IMR-90 (cell line): ENCODE results near the gene SLC25A12. TPM values are rescaled to one million over a fixed set of nuclear protein-coding genes. Genes with fewer than 3 reads are reported as not detected.

Experiments used
- ATAC-seq: fragments of 200-7000 bp; cut with Tn5 transposase; 2 replicates; pipeline ENCODE4 v1.9.1; 2020; ENCODE audit warnings: low read depth, mild to moderate bottlenecking, moderate library complexity
- BruUV-seq: library from RNA; stranded (reverse); fragments of 400-500 nt; replicated peaks from 2 replicates; lab custom pipeline; 2021; lab: Mats Ljungman, UMichigan
- CTCF ChIA-PET: fragments of 300-600 bp; formaldehyde crosslinking; extraction: SDS; loops from one replicate; lab custom pipeline; 2021; ENCODE audit warnings: antibody characterized with exemption; lab: Yijun Ruan, JAX
- POLR2A ChIA-PET: fragments of 300-600 bp; sonication (Branson Sonifier 250); formaldehyde crosslinking; loops from one replicate; lab custom pipeline; 2022; ENCODE audit warnings: antibody characterized with exemption; ENCODE audit not compliant: unreplicated experiment; lab: Charles Lee
- DNase-seq: peaks from one replicate; pipeline ENCODE4 v3.0.0; 2013
- H2AFZ ChIP-seq: replicated peaks from 2 replicates; pipeline ENCODE3; 2013; ENCODE audit warnings: low read length, mild to moderate bottlenecking; ENCODE audit not compliant: poor library complexity
- H2AK5ac ChIP-seq: 2 replicates; pipeline ENCODE4 v1.6.1; 2013; ENCODE audit warnings: low read depth, low read length, inconsistent platforms
- H2AK9ac ChIP-seq: replicated peaks from 2 replicates; pipeline ENCODE3; 2013; ENCODE audit warnings: mild to moderate bottlenecking, low read depth, low read length, moderate library complexity; ENCODE audit not compliant: poor library complexity
- H2BK120ac ChIP-seq: 2 replicates; pipeline ENCODE4 v1.6.1; 2013; ENCODE audit warnings: low read depth, low read length, inconsistent platforms
- H2BK15ac ChIP-seq: 3 replicates; pipeline ENCODE4 v1.6.1; 2013; ENCODE audit warnings: low read depth, low read length, inconsistent platforms
- H2BK20ac ChIP-seq: 2 replicates; pipeline ENCODE4 v1.6.1; 2013; ENCODE audit warnings: low read depth, mild to moderate bottlenecking, inconsistent platforms, low read length, moderate library complexity
- H2BK5ac ChIP-seq: 2 replicates; pipeline ENCODE4 v1.6.1; 2013; ENCODE audit warnings: mild to moderate bottlenecking, low read depth, low read length, inconsistent platforms; ENCODE audit not compliant: poor library complexity, severe bottlenecking
- H3K14ac ChIP-seq: replicated peaks from 2 replicates; pipeline ENCODE4 v1.6.1; 2013; ENCODE audit warnings: low read depth, low read length, inconsistent platforms
- H3K18ac ChIP-seq: 2 replicates; pipeline ENCODE4 v1.6.1; 2013; ENCODE audit warnings: low read depth, low read length, control low read depth
- H3K23ac ChIP-seq: 2 replicates; pipeline ENCODE4 v1.6.1; 2013; ENCODE audit warnings: low read depth, low read length, inconsistent platforms
- H3K27ac ChIP-seq: 2 replicates; pipeline ENCODE4 v1.5.1; 2013; ENCODE audit warnings: mild to moderate bottlenecking, control low read depth, low read length; ENCODE audit not compliant: insufficient read depth
- H3K27me3 ChIP-seq: 2 replicates; pipeline ENCODE4 v1.6.1; 2013; ENCODE audit warnings: low read length; ENCODE audit not compliant: control insufficient read depth, insufficient read depth
- H3K36me3 ChIP-seq: 2 replicates; pipeline ENCODE4 v1.6.1; 2013; ENCODE audit warnings: low read length, mixed read lengths; ENCODE audit not compliant: control insufficient read depth, insufficient read depth
- H3K4ac ChIP-seq: 2 replicates; pipeline ENCODE4 v1.6.1; 2013; ENCODE audit warnings: low read depth, low read length, inconsistent platforms
- H3K4me1 ChIP-seq: 2 replicates; pipeline ENCODE4 v1.6.1; 2013; ENCODE audit warnings: low read length, mixed read lengths; ENCODE audit not compliant: control insufficient read depth, insufficient read depth
- H3K4me2 ChIP-seq: 2 replicates; pipeline ENCODE4 v1.6.1; 2013; ENCODE audit warnings: low read depth, mild to moderate bottlenecking, control low read depth, low read length, moderate library complexity
- H3K4me3 ChIP-seq: 2 replicates; pipeline ENCODE4 v1.5.1; 2013; ENCODE audit warnings: low read depth, mild to moderate bottlenecking, control low read depth, low read length, moderate library complexity; ENCODE audit not compliant: insufficient read depth
- H3K56ac ChIP-seq: 2 replicates; pipeline ENCODE4 v1.6.1; 2013; ENCODE audit warnings: low read length, inconsistent platforms; ENCODE audit not compliant: insufficient read depth; ENCODE audit errors: extremely low read depth
- H3K79me1 ChIP-seq, 2 experiments: 2 replicates each; pipeline ENCODE4 v1.6.1; 2013; ENCODE audit warnings: low read length in 2 of 2, inconsistent platforms in 1 of 2, low read depth in 1 of 2
- H3K9ac ChIP-seq: 2 replicates; pipeline ENCODE4 v1.6.1; 2013; ENCODE audit warnings: low read depth, low read length, control low read depth
- H3K9me1 ChIP-seq: 2 replicates; pipeline ENCODE4 v1.6.1; 2013; ENCODE audit warnings: low read length, inconsistent platforms; ENCODE audit not compliant: insufficient read depth
- H3K9me3 ChIP-seq: 2 replicates; pipeline ENCODE4 v1.6.1; 2013; ENCODE audit warnings: low read length; ENCODE audit not compliant: control insufficient read depth, insufficient read depth
- H4K20me1 ChIP-seq: 2 replicates; pipeline ENCODE4 v1.6.1; 2013; ENCODE audit warnings: low read length, inconsistent platforms; ENCODE audit not compliant: insufficient read depth
- H4K5ac ChIP-seq: 2 replicates; pipeline ENCODE4 v1.6.1; 2013; ENCODE audit warnings: mild to moderate bottlenecking, low read depth, low read length, control low read depth
- H4K8ac ChIP-seq, 2 experiments: 2 replicates each; pipeline ENCODE4 v1.6.1; 2013; ENCODE audit warnings: low read depth in 2 of 2, low read length in 2 of 2, control low read depth in 1 of 2, inconsistent platforms in 1 of 2
- H4K91ac ChIP-seq: 2 replicates; pipeline ENCODE4 v1.6.1; 2013; ENCODE audit warnings: low read depth, low read length, inconsistent platforms; ENCODE audit not compliant: insufficient read depth
- BHLHE40 ChIP-seq: fragments of 150-350 bp; IDR thresholded peaks from 2 replicates; pipeline ENCODE4 v1.6.1; 2016; ENCODE audit warnings: mild to moderate bottlenecking, low read depth, low read length
- CEBPB ChIP-seq: IDR thresholded peaks from 2 replicates; pipeline ENCODE4 v1.6.1; 2012; ENCODE audit warnings: low read depth, low read length, improper control_type of control experiment
- CHD1 ChIP-seq: IDR thresholded peaks from 2 replicates; pipeline ENCODE4 v1.6.1; 2012; ENCODE audit warnings: low read depth, low read length, improper control_type of control experiment
- CTCF ChIP-seq: conservative IDR thresholded peaks from 2 replicates; pipeline ENCODE4 v1.5.1; 2012; ENCODE audit warnings: mild to moderate bottlenecking, low read depth, low read length, improper control_type of control experiment
- FOS ChIP-seq: fragments of 150-350 bp; IDR thresholded peaks from 2 replicates; pipeline ENCODE4 v1.6.1; 2016; ENCODE audit warnings: low read depth, low read length
- MAFK ChIP-seq: IDR thresholded peaks from 2 replicates; pipeline ENCODE4 v1.6.1; 2012; ENCODE audit warnings: low read depth, low read length, improper control_type of control experiment
- MAZ ChIP-seq: IDR thresholded peaks from 2 replicates; pipeline ENCODE4 v1.6.1; 2012; ENCODE audit warnings: low read depth, mild to moderate bottlenecking, low read length, improper control_type of control experiment, moderate library complexity, borderline replicate concordance
- MXI1 ChIP-seq: IDR thresholded peaks from 2 replicates; pipeline ENCODE4 v1.6.1; 2012; ENCODE audit warnings: low read depth, mild to moderate bottlenecking, low read length, moderate library complexity, borderline replicate concordance
- NFE2L2 ChIP-seq: fragments of 150-350 bp; IDR thresholded peaks from 2 replicates; pipeline ENCODE4 v1.6.1; 2016; ENCODE audit warnings: low read depth, mild to moderate bottlenecking, low read length
- POLR2A ChIP-seq: IDR thresholded peaks from 2 replicates; pipeline ENCODE4 v1.6.1; 2012; ENCODE audit warnings: mild to moderate bottlenecking, low read depth, low read length
- RAD21 ChIP-seq: IDR thresholded peaks from 2 replicates; pipeline ENCODE4 v1.6.1; 2012; ENCODE audit warnings: low read length, improper control_type of control experiment
- RCOR1 ChIP-seq: IDR thresholded peaks from 2 replicates; pipeline ENCODE4 v1.6.1; 2012; ENCODE audit warnings: mild to moderate bottlenecking, low read length, improper control_type of control experiment; ENCODE audit not compliant: insufficient replicate concordance
- RFX5 ChIP-seq: IDR thresholded peaks from 2 replicates; pipeline ENCODE4 v1.8.0; 2012; ENCODE audit warnings: low read depth, mild to moderate bottlenecking, low read length, moderate library complexity
- SMC3 ChIP-seq: fragments of 150-350 bp; IDR thresholded peaks from 2 replicates; pipeline ENCODE4 v1.6.1; 2016; ENCODE audit warnings: low read depth, mild to moderate bottlenecking, antibody characterized with exemption, low read length, moderate library complexity
- USF2 ChIP-seq: fragments of 150-350 bp; IDR thresholded peaks from 2 replicates; pipeline ENCODE4 v1.6.1; 2017; ENCODE audit warnings: mild to moderate bottlenecking, antibody characterized with exemption, low read length, low read depth
- WGBS, 2 experiments: methylation state at CpG; one replicate each; pipeline versions ENCODE4 v1.1.5 to v1.1.7; 2013; ENCODE audit warnings: missing lambda C conversion rate in 2 of 2; ENCODE audit not compliant: insufficient read length in 1 of 2; ENCODE audit errors: extremely low coverage in 2 of 2; 5-methylcytosine and 5-hydroxymethylcytosine counted together
- dilution Hi-C: fragments of 300-500 bp; cut with HindIII; formaldehyde crosslinking; loops from one replicate; pipeline ENCODE4 v1.14.3; 2018; ENCODE audit warnings: low sequenced_read_pairs; ENCODE audit not compliant: unreplicated experiment
- in situ Hi-C: fragments of 300-500 bp; cut with MboI; formaldehyde crosslinking; loops from 3 replicates; pipeline ENCODE4 v1.14.3; 2019; ENCODE audit warnings: low sequenced_read_pairs, inconsistent platforms, mixed read lengths
- intact Hi-C: fragments of 100-400 bp; cut with micrococcal nuclease; formaldehyde crosslinking; loops from 2 replicates; pipeline ENCODE4 v1.10.0; 2022
- polyA plus RNA-seq, 3 experiments: library from polyadenylated mRNA; depleted of rRNA; stranded (reverse); fragments of >200 nt; gene quantifications; 2 replicates each; pipeline ENCODE4 v1.2.3, GENCODE V29; 2012; ENCODE audit warnings: low replicate concordance in 1 of 3
- total RNA-seq: library from RNA; depleted of rRNA; stranded (reverse); fragments of >200 nt; gene quantifications from 2 replicates; pipeline ENCODE4 v1.2.3, GENCODE V29; 2012
- TF ChIP-seq, protein P1 (sequence below): fragments of 150-350 bp; IDR thresholded peaks from 2 replicates; pipeline ENCODE4 v1.6.1; 2016; ENCODE audit warnings: low read depth, mild to moderate bottlenecking, low read length, moderate library complexity, borderline replicate concordance

SLC25A12 gene
- total and polyA plus RNA-seq, 2 of the 4 experiments (the other 2 are of a cell fraction): 16.3 to 17.6 TPM

DNA sequence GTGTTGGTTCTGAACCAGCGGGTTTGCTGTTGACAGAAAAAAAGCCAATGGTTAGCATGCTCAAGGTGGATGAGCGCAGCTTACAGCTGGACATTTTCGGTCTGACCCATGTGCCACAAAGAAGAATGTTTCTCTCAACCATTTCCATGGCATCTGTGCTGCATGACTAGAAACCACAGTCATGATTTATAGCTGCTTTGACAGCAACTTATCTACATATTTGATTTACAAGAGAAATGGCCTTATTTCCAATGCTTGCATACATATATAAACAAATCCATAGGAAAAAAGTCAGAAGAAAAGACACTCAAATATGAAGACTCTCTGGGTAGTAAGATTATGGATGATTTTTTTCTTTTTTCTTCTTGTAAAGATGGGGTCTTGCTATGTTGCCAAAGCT, 108.6 kb downstream of the SLC25A12 start:
- H2BK5ac ChIP-seq: no peak overlapping the region
- ChIA-PET POLR2A (no interaction called here), CTCF (interaction anchor here (1.7 kb wide), 1 partner anchor 12 kb away, joined by 5 read pairs; no protein-coding TSS in a partner anchor)
- H4K91ac ChIP-seq: no peak overlapping the region
- no peak overlapping the region for H2AFZ ChIP-seq
- no peak overlapping the region for H4K5ac ChIP-seq
- no TSS peak for BruUV-seq
- no peak overlapping the region for H3K4me3 ChIP-seq
- H3K9me3 ChIP-seq: no peaks in the 10 kb centered on the region
- no peak overlapping the region for H3K4ac ChIP-seq
- H2AK9ac ChIP-seq: no peak overlapping the region
- no peak overlapping the region for H2BK20ac ChIP-seq
- TF ChIP-seq CEBPB (no peak), NFE2L2 (no peak), RFX5 (no peak), POLR2A (no peak), MXI1 (no peak), RCOR1 (no peak), USF2 (no peak), MAZ (no peak), MAFK (no peak), FOS (no peak), BHLHE40 (no peak), SMC3 (no peak), CHD1 (no peak), CTCF (no peak), RAD21 (no peak)
- TF ChIP-seq, protein P1, sequence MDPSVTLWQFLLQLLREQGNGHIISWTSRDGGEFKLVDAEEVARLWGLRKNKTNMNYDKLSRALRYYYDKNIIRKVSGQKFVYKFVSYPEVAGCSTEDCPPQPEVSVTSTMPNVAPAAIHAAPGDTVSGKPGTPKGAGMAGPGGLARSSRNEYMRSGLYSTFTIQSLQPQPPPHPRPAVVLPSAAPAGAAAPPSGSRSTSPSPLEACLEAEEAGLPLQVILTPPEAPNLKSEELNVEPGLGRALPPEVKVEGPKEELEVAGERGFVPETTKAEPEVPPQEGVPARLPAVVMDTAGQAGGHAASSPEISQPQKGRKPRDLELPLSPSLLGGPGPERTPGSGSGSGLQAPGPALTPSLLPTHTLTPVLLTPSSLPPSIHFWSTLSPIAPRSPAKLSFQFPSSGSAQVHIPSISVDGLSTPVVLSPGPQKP: no peak
- no peaks in the 10 kb centered on the region for H4K20me1 ChIP-seq
- H3K4me2 ChIP-seq: no peak overlapping the region
- no peak overlapping the region for H4K8ac ChIP-seq
- in situ Hi-C loops (no loop called here), intact Hi-C loops (no loop called here), dilution Hi-C loops (no loop called here)
- no peaks in the 10 kb centered on the region for H3K4me1 ChIP-seq
- no peak overlapping the region for H2BK120ac ChIP-seq
- 100% methylated on average over 1 of the region's 3 CpGs; no CpG with 5 or more reads in 1 of the 2 experiments for WGBS, 2 experiments
- no peak overlapping the region for H3K9ac ChIP-seq
- no peaks in the 10 kb centered on the region for H3K27me3 ChIP-seq
- H3K23ac ChIP-seq: no peak overlapping the region
- H3K9me1 ChIP-seq: no peaks in the 10 kb centered on the region
- no peak overlapping the region for H3K14ac ChIP-seq
- no peak for DNase-seq
- H2AK5ac ChIP-seq: no peak overlapping the region
- peaks cover 19% of the 10 kb centered on the region for H3K36me3 ChIP-seq
- H3K79me1 ChIP-seq: no peaks in the 10 kb centered on the region
- no peak for ATAC-seq
- H3K18ac ChIP-seq: no peak overlapping the region
- no peak overlapping the region for H3K56ac ChIP-seq
- no peak overlapping the region for H2BK15ac ChIP-seq
- no peak overlapping the region for H3K27ac ChIP-seq
